Measurements from ENCODE around the gene CLHC1.
"Not testable (repeated sequence)": the region's sequence is repeated elsewhere in the genome, so short reads cannot be mapped to it uniquely, and the experiment has no call there.

CLHC1 gene

GRCh38 chr2:55268288-55268906 lies 36.3 kb upstream of the CLHC1 start:
- DNase-seq (ENCODE audit: low read depth): no peak
- peak overlapping the region; percentile 97 for H3K4me3 ChIP-seq (ENCODE audit: low read depth, low read length)
- TF ChIP-seq, protein P1, sequence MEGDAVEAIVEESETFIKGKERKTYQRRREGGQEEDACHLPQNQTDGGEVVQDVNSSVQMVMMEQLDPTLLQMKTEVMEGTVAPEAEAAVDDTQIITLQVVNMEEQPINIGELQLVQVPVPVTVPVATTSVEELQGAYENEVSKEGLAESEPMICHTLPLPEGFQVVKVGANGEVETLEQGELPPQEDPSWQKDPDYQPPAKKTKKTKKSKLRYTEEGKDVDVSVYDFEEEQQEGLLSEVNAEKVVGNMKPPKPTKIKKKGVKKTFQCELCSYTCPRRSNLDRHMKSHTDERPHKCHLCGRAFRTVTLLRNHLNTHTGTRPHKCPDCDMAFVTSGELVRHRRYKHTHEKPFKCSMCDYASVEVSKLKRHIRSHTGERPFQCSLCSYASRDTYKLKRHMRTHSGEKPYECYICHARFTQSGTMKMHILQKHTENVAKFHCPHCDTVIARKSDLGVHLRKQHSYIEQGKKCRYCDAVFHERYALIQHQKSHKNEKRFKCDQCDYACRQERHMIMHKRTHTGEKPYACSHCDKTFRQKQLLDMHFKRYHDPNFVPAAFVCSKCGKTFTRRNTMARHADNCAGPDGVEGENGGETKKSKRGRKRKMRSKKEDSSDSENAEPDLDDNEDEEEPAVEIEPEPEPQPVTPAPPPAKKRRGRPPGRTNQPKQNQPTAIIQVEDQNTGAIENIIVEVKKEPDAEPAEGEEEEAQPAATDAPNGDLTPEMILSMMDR (IDR thresholded peaks at IDR 0.05; ENCODE audit: low read depth, low read length, missing control alignments): no peak

DNA sequence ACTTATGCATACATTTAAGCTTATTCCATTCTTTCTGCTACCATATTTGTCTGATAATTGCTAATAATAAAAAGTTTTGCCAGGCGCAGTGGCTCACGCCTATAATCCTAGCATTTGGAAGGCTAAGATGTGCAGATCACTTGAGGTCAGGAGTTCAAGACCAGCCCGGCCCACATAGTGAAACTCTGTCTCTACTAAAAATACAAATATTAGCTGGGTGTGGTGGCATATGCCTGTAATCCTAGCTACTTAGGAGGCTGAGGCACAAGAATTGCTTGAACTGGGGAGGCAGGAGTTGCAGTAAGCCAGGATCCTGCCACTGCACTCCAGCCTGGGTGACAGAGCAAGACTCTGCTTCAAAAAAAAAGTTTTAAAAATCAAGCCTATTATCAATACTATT lies 27.5 kb upstream of the CLHC1 start:
- not testable (repeated sequence) for DNase-seq (ENCODE audit: low read depth); H3K4me3 ChIP-seq (ENCODE audit: low read depth, low read length)

- DNase-seq (ENCODE audit: low read depth): no peak
- H3K4me3 ChIP-seq (ENCODE audit: low read depth, low read length): no peak overlapping the region
- TF ChIP-seq, protein P1 (IDR thresholded peaks at IDR 0.05; ENCODE audit: low read depth, low read length, missing control alignments): no peak
These were observed 20.7 kb upstream of the CLHC1 start for GRCh38 chr2:55252832-55253231.

DNA sequence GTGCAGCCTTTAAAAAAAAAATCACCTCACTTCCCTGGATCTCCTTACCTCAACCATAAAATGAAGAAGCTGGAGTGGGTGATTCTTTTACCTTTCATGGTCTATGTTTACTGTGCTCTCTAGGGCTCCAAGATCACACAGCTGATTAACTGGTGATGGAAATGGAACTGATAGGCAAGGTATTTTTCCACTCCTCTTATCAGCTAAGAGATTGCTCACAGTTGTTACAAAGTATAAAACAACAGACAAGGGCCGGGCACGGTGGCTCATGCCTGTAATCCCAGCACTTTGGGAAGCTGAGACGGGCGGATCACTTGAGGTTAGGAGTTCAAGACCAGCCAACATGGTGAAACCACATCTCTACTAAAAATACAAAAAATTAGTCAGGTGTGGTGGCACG lies 14.9 kb upstream of the CLHC1 start:
- H3K4me3 ChIP-seq (ENCODE audit: low read depth, low read length): no peak overlapping the region
- TF ChIP-seq, protein P1 (IDR thresholded peaks at IDR 0.05; ENCODE audit: low read depth, low read length, missing control alignments): no peak
- DNase-seq (ENCODE audit: low read depth): no peak

GRCh38 chr2:55245411-55245810 lies 13.3 kb upstream of the CLHC1 start:
- H3K4me3 ChIP-seq (ENCODE audit: low read depth, low read length): no peak overlapping the region
- no peak for DNase-seq (ENCODE audit: low read depth)
- TF ChIP-seq, protein P1 (IDR thresholded peaks at IDR 0.05; ENCODE audit: low read depth, low read length, missing control alignments): no peak

GRCh38 chr2:55242617-55243016 lies 10.5 kb upstream of the CLHC1 start:
- H3K4me3 ChIP-seq (ENCODE audit: low read depth, low read length): no peak overlapping the region
- DNase-seq (ENCODE audit: low read depth): no peak
- TF ChIP-seq, protein P1 (IDR thresholded peaks at IDR 0.05; ENCODE audit: low read depth, low read length, missing control alignments): no peak

GRCh38 chr2:55241582-55241981 lies 9.5 kb upstream of the CLHC1 start:
- DNase-seq (ENCODE audit: low read depth); H3K4me3 ChIP-seq (ENCODE audit: low read depth, low read length): not testable (repeated sequence)

DNA sequence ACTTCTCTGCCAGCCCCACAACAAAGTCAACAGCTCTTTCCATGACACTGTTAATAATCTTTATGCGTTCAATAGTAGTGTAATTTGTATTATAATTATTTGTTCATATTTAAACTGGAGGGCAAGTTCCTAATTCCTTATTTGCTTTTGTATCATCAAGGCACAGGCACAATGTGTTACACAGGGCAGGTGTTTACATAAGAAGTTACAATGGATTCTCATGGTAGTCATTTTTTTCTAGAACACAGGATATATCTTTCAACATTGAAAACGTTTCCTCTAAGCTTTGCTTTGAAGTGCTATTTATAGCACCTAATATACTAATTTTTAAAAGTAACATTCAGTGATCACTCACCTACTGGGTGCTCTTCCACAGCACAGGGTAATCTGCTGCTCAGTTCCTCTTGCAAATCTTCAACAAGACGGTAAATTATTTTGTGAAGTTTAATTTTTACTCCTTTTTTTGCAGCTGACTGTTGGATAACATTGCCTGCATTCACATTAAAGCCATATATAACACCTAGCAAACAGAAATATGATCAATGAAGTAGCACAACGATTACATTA lies 7.6 kb upstream of the CLHC1 start:
- no peak overlapping the region for H3K4me3 ChIP-seq (ENCODE audit: low read depth, low read length)
- no peak for DNase-seq (ENCODE audit: low read depth)
- TF ChIP-seq, protein P1 (IDR thresholded peaks at IDR 0.05; ENCODE audit: low read depth, low read length, missing control alignments): no peak
